Ovary (tissue), 9 donors: ENCODE measurements around the gene CXCL12. TPM values are rescaled to one million over a fixed set of nuclear protein-coding genes. Genes with fewer than 3 reads are reported as not detected.

Experiments
- DNase-seq, 5 donors: peaks; one replicate each; pipeline ENCODE4 v3.0.0-alpha.2; 2019 to 2020
- H3K27ac ChIP-seq, 2 donors: fragments of 200-600 bp; one replicate each; pipeline versions ENCODE4 v1.5.1 to v1.8.0; 2019 to 2022
- H3K27me3 ChIP-seq: fragments of 200-600 bp; one replicate; pipeline ENCODE4 v1.8.0; 2022
- H3K36me3 ChIP-seq: fragments of 200-600 bp; sonication (generic); one replicate; pipeline ENCODE4 v1.5.1; 2019
- H3K4me1 ChIP-seq: one replicate; pipeline ENCODE4 v1.8.1; 2013; ENCODE audit warnings: mild to moderate bottlenecking, moderate library complexity; ENCODE audit not compliant: insufficient read depth
- H3K4me3 ChIP-seq: fragments of 200-600 bp; sonication (generic); one replicate; pipeline ENCODE4 v1.5.1; 2017
- H3K9me3 ChIP-seq, 2 donors: fragments of 200-600 bp in 1 of 2; sonication (generic) in 1 of 2; one replicate each; pipeline versions ENCODE4 v1.5.1 to v1.8.1; 2013 to 2019; ENCODE audit warnings: mild to moderate bottlenecking in 1 of 2, moderate library complexity in 1 of 2
- CTCF ChIP-seq, 3 donors: fragments of 450-650 bp in 2 of 3; fragments of 200-600 bp in 1 of 3; IDR thresholded peaks; one replicate each; pipeline versions ENCODE4 v1.5.1 to v1.8.0; 2016 to 2022; ENCODE audit warnings: antibody characterized with exemption in 3 of 3, mild to moderate bottlenecking in 1 of 3
- EP300 ChIP-seq: sonication (generic); formaldehyde crosslinking; IDR thresholded peaks from one replicate; pipeline ENCODE4 v1.6.1; 2017; ENCODE audit warnings: antibody characterized with exemption
- POLR2A ChIP-seq: fragments of 450-650 bp; IDR thresholded peaks from one replicate; pipeline ENCODE4 v1.6.1; 2017; ENCODE audit warnings: antibody characterized with exemption, mild to moderate bottlenecking, moderate library complexity
- WGBS, 3 donors: extraction: QIAGEN DNeasy Blood & Tissue Kit in 1 of 3; methylation state at CpG; one replicate each; pipeline versions ENCODE4 v1.1.5 to v1.1.7; 2013 to 2017; 5-methylcytosine and 5-hydroxymethylcytosine counted together
- intact Hi-C, 4 donors: fragments of 100-400 bp; cut with DNase I; formaldehyde crosslinking; loops; one replicate each; pipeline versions ENCODE4 v1.11.0 to v1.15.1; 2022 to 2023
- polyA plus RNA-seq, 2 donors: library from polyadenylated mRNA; stranded (reverse); fragments of 200-250 nt in 1 of 2; fragments of 350-450 nt in 1 of 2; fragmentation: Illumina TruSeq in 1 of 2; extraction: RNeasy Lipid Tissue Mini Kit (QIAGEN cat#74804) in 1 of 2; gene quantifications; one replicate each; pipeline ENCODE4 v1.2.3, GENCODE V29; 2013 to 2014
- total RNA-seq, 7 donors: library from RNA; depleted of rRNA in 2 of 7; stranded (reverse); fragments of >200 nt in 2 of 7; fragmentation: NEBNext Ultra II Directional in 3 of 7; extraction: Animal tissue kit (Norgen Biotek cat#: 25700) in 3 of 7; gene quantifications; one replicate each; pipeline versions ENCODE4 v1.1.0 to v1.2.4, GENCODE V29; 2016 to 2023
- donor health status: DM: no; HTN: no; CAD: no; lungs with moderate emphysema.
- donor health status: DM: no; HTN: no; CAD: no.
- donor health status: Bipolar disorder and iron deficiency.
- donor health status: DM: yes; HTN: yes; CAD: no.
- donor health status: DM: no; HTN: no; CAD: no.
- donor health status: DM: yes; HTN: yes; CAD: no.

The CXCL12 gene
- total and polyA plus RNA-seq, 9 donors = 14.2 to 341 (median 106) TPM

- H3K27ac ChIP-seq = no peak overlapping the region
- WGBS, 3 donors = 96 to 97% (median 97%) methylated on average over 4 of the region's 4 CpGs
- no peaks in the 10 kb centered on the region for H3K9me3 ChIP-seq
- intact Hi-C loops = no loop called here
- TF ChIP-seq EP300 (no peak), CTCF (IDR thresholded peaks at IDR 0.05) (no peak), POLR2A (no peak)
- H3K27me3 ChIP-seq = no peaks in the 10 kb centered on the region
- peaks cover 8% of the 10 kb centered on the region for H3K4me1 ChIP-seq
- no peak for DNase-seq
- no peak overlapping the region for H3K4me3 ChIP-seq
- H3K36me3 ChIP-seq = no peaks in the 10 kb centered on the region
Measured at GRCh38 chr10:44417761-44418160, 32.9 kb upstream of the CXCL12 start.

- intact Hi-C loops = no loop called here
- WGBS, 3 donors = 43 to 50% (median 48%) methylated on average over 2 of the region's 2 CpGs
- peak overlapping the region in 1 of 2 donors; percentile 37 for H3K27ac ChIP-seq
- no peaks in the 10 kb centered on the region for H3K36me3 ChIP-seq
- H3K4me1 ChIP-seq = peaks cover 8% of the 10 kb centered on the region
- H3K4me3 ChIP-seq = no peak overlapping the region
- no peaks in the 10 kb centered on the region for H3K9me3 ChIP-seq
- no peaks in the 10 kb centered on the region for H3K27me3 ChIP-seq
- TF ChIP-seq CTCF (IDR thresholded peaks at IDR 0.05) = no peak
- no peak for TF ChIP-seq POLR2A
- no peak for TF ChIP-seq EP300
- no peak for DNase-seq
Measured at GRCh38 chr10:44416936-44417335, 32.0 kb upstream of the CXCL12 start.

- TF ChIP-seq CTCF (IDR thresholded peaks at IDR 0.05) = no peak
- H3K9me3 ChIP-seq = no peaks in the 10 kb centered on the region
- H3K36me3 ChIP-seq = no peaks in the 10 kb centered on the region
- peaks cover 8% of the 10 kb centered on the region for H3K4me1 ChIP-seq
- H3K27me3 ChIP-seq = no peaks in the 10 kb centered on the region
- DNase-seq = no peak
- H3K27ac ChIP-seq = peak overlapping the region in 1 of 2 donors; percentile 37
- no peak overlapping the region for H3K4me3 ChIP-seq
- 4 to 12% (median 11%) methylated on average over 7 of the region's 7 CpGs for WGBS, 3 donors
- intact Hi-C loops = no loop called here
Measured at GRCh38 chr10:44416021-44416771, 31.3 kb upstream of the CXCL12 start.

- no peak for TF ChIP-seq POLR2A
- no peak for TF ChIP-seq CTCF (IDR thresholded peaks at IDR 0.05)
- TF ChIP-seq EP300 = no peak
- DNase-seq = no peak
- Histone ChIP-seq H3K9me3 (no peaks in the 10 kb centered on the region), H3K4me3 (no peak overlapping the region), H3K27me3 (no peaks in the 10 kb centered on the region), H3K27ac (no peak overlapping the region), H3K4me1 (peaks cover 8% of the 10 kb centered on the region), H3K36me3 (no peaks in the 10 kb centered on the region)
- WGBS, 3 donors = 89 to 94% (median 91%) methylated on average over 2 of the region's 2 CpGs
- intact Hi-C loops = no loop called here
Measured at GRCh38 chr10:44415121-44415520, 30.2 kb upstream of the CXCL12 start.
